ENCODE measurements around the gene SCGB1D4. TPM values are rescaled to one million over a fixed set of nuclear protein-coding genes. Genes with fewer than 3 reads are reported as not detected.

SCGB1D4 gene
- total and polyA plus RNA-seq, 12 donors = not detected

DNA sequence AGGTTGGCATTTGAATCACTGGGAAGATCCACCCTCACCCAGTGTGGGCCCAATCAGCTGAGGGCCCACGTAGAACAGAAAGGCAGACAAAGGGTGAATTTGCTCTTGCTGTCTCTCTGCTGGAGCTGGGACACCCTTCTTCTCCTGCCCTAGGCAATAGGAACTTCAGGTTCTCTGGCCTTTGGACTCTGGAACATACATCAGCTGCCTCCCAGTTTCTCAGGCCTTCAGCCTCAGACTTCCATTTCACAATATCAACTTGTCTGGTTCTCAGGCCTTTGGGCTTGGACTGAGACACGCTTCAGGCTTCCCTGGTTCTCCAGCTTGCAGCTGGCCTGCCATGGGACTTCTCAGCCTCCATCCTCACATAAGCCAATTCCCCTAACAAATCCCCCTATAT is 23.6 kb upstream of the SCGB1D4 start:
- Histone ChIP-seq H3K9me3 (replicated peaks in 1 of 3) (no peaks in the 10 kb centered on the region), H3K4me3 (no peak overlapping the region), H3K36me3 (replicated peaks in 1 of 2) (no peaks in the 10 kb centered on the region), H3K27me3 (no peaks in the 10 kb centered on the region), H3K4me1 (replicated peaks in 1 of 2) (no peaks in the 10 kb centered on the region), H3K27ac (no peak overlapping the region)
- intact Hi-C loops (cut with DNase I) = no loop called here
- no peak for DNase-seq
- 79 to 93% (median 91%) methylated on average over 2 of the region's 2 CpGs for WGBS, 4 donors
- TF ChIP-seq POLR2A (IDR thresholded peaks at IDR 0.05) = no peak
- TF ChIP-seq, protein P1, sequence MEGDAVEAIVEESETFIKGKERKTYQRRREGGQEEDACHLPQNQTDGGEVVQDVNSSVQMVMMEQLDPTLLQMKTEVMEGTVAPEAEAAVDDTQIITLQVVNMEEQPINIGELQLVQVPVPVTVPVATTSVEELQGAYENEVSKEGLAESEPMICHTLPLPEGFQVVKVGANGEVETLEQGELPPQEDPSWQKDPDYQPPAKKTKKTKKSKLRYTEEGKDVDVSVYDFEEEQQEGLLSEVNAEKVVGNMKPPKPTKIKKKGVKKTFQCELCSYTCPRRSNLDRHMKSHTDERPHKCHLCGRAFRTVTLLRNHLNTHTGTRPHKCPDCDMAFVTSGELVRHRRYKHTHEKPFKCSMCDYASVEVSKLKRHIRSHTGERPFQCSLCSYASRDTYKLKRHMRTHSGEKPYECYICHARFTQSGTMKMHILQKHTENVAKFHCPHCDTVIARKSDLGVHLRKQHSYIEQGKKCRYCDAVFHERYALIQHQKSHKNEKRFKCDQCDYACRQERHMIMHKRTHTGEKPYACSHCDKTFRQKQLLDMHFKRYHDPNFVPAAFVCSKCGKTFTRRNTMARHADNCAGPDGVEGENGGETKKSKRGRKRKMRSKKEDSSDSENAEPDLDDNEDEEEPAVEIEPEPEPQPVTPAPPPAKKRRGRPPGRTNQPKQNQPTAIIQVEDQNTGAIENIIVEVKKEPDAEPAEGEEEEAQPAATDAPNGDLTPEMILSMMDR (IDR thresholded peaks at IDR 0.05) = no peak

DNA sequence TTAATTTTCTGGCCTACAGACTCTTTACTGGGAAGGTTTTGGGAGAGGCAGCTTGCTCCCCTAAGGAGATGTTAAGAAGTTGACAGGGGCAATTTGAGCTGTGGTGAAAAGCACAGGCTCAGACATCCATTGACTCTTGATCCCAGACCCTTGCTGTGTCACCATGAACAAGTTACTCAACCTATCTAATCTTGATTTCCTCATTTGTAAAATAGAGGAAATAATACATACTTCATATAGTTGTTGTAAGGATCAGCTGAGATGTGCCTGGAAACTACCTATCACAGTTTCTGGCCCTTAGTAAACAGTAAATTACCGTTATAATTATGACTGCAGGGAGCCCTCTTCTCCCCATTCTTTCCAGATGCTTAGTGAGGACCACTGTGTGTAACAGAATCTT is 16.6 kb upstream of the SCGB1D4 start:
- no peak overlapping the region for H3K27ac ChIP-seq
- TF ChIP-seq, protein P1 (IDR thresholded peaks at IDR 0.05) = no peak
- TF ChIP-seq POLR2A (IDR thresholded peaks at IDR 0.05) = no peak
- no peaks in the 10 kb centered on the region for H3K36me3 ChIP-seq (replicated peaks in 1 of 2)
- intact Hi-C loops (cut with DNase I) = loop anchor here in 1 of 2 donors (10.0 kb wide), 1 partner anchor 141 kb away; no protein-coding TSS in a partner anchor
- 79 to 91% (median 85%) methylated on average over 1 of the region's 1 CpG for WGBS, 4 donors
- H3K27me3 ChIP-seq = no peaks in the 10 kb centered on the region
- no peaks in the 10 kb centered on the region for H3K9me3 ChIP-seq (replicated peaks in 1 of 3)
- no peaks in the 10 kb centered on the region for H3K4me1 ChIP-seq (replicated peaks in 1 of 2)
- H3K4me3 ChIP-seq = no peak overlapping the region
- no peak for DNase-seq

DNA sequence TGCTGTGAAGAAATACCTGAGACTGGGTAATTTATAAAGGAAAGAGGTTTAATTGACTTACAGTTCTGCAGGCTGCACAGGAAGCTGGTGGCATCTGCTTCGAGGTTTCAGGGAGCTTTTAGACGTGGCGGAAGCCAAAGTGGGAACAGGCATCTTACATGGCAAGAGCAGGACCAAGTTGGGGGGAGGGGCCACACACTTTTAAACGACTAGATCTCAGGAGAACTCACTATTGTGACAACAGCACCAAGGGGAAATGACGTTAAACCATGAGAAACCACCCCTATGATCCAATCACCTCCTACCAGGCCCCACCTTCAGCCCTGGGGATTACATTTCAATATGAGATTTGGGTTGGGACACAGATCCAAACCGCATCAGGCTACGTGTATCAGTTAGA is 11.1 kb upstream of the SCGB1D4 start:
- no peak for DNase-seq
- intact Hi-C loops (cut with DNase I) = loop anchor here in 1 of 2 donors (10.0 kb wide), 1 partner anchor 135 kb away; no protein-coding TSS in a partner anchor
- no peak overlapping the region for H3K27ac ChIP-seq
- H3K4me3 ChIP-seq = no peak overlapping the region
- WGBS, 4 donors = 49 to 62% (median 57%) methylated on average over 7 of the region's 7 CpGs
- H3K27me3 ChIP-seq = no peaks in the 10 kb centered on the region
- H3K36me3 ChIP-seq (replicated peaks in 1 of 2) = no peaks in the 10 kb centered on the region
- no peaks in the 10 kb centered on the region for H3K4me1 ChIP-seq (replicated peaks in 1 of 2)
- TF ChIP-seq, protein P1 (IDR thresholded peaks at IDR 0.05) = no peak
- TF ChIP-seq POLR2A (IDR thresholded peaks at IDR 0.05) = no peak
- H3K9me3 ChIP-seq (replicated peaks in 1 of 3) = no peaks in the 10 kb centered on the region

DNA sequence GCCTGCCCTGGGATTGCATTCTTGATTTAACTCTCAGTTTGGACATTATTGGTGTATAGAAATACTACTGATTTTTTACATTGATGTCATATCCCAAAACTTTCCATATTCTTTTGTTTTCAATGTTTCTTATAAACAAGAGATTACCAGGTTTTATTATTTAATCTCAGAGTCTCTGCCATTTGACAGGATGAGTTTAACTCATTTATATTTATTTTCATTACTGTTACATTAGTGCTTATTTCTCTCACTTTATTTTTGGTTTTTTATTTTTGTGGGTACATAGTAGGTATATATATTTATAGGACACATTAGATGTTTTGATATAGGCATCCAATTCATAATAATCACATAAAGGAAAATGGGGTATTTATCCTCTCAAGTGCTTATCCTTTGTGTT is 9.1 kb upstream of the SCGB1D4 start:
- Histone ChIP-seq H3K27me3 (no peaks in the 10 kb centered on the region), H3K4me3 (no peak overlapping the region), H3K4me1 (replicated peaks in 1 of 2) (no peaks in the 10 kb centered on the region), H3K9me3 (replicated peaks in 1 of 3) (no peaks in the 10 kb centered on the region), H3K36me3 (replicated peaks in 1 of 2) (no peaks in the 10 kb centered on the region), H3K27ac (no peak overlapping the region)
- DNase-seq = no peak
- TF ChIP-seq, protein P1 (IDR thresholded peaks at IDR 0.05) = no peak
- no peak for TF ChIP-seq POLR2A (IDR thresholded peaks at IDR 0.05)
- intact Hi-C loops (cut with DNase I) = no loop called here

All from adrenal gland (tissue), 12 donors.